ENCODE results near the gene TCAF1.

TCAF1 gene

GRCh38 chr7:143909863-143910262, 7.9 kb upstream of the TCAF1 start:
- Histone ChIP-seq H3K9ac (ENCODE audit: insufficient read length) (no peak overlapping the region), H3K4me3 (no peak overlapping the region), H3K27ac (no peak overlapping the region), H3K9me3 (ENCODE audit: low read depth, low read length) (no peaks in the 10 kb centered on the region), H3K36me3 (ENCODE audit: insufficient read depth, low read length) (no peaks in the 10 kb centered on the region)
- TF ChIP-seq POLR2AphosphoS5 (IDR thresholded peaks at IDR 0.05; ENCODE audit: borderline replicate concordance, low read depth, low read length) = no peak
- TF ChIP-seq FOXP2 (optimal IDR thresholded peaks at IDR 0.05; ENCODE audit: control extremely low read depth, extremely low read length, insufficient read depth) = no peak
- TF ChIP-seq EZH2 (IDR thresholded peaks at IDR 0.05) = no peak
- no peak for DNase-seq (ENCODE audit: low read depth, low spot score)

- H3K27ac ChIP-seq = no peak overlapping the region
- no peaks in the 10 kb centered on the region for H3K36me3 ChIP-seq (ENCODE audit: insufficient read depth, low read length)
- H3K9ac ChIP-seq (ENCODE audit: insufficient read length) = no peak overlapping the region
- H3K9me3 ChIP-seq (ENCODE audit: low read depth, low read length) = no peaks in the 10 kb centered on the region
- DNase-seq (ENCODE audit: low read depth, low spot score) = no peak
- no peak for TF ChIP-seq FOXP2 (optimal IDR thresholded peaks at IDR 0.05; ENCODE audit: control extremely low read depth, extremely low read length, insufficient read depth)
- TF ChIP-seq POLR2AphosphoS5 (IDR thresholded peaks at IDR 0.05; ENCODE audit: borderline replicate concordance, low read depth, low read length) = no peak
- TF ChIP-seq EZH2 (IDR thresholded peaks at IDR 0.05) = no peak
- no peak overlapping the region for H3K4me3 ChIP-seq
Measured at GRCh38 chr7:143908120-143908519, 6.1 kb upstream of the TCAF1 start.

- DNase-seq (ENCODE audit: low read depth, low spot score) = no peak
- no peak overlapping the region for H3K27ac ChIP-seq
- no peaks in the 10 kb centered on the region for H3K36me3 ChIP-seq (ENCODE audit: insufficient read depth, low read length)
- H3K9me3 ChIP-seq (ENCODE audit: low read depth, low read length) = no peaks in the 10 kb centered on the region
- no peak overlapping the region for H3K9ac ChIP-seq (ENCODE audit: insufficient read length)
- TF ChIP-seq EZH2 (IDR thresholded peaks at IDR 0.05) = no peak
- TF ChIP-seq FOXP2 (optimal IDR thresholded peaks at IDR 0.05; ENCODE audit: control extremely low read depth, extremely low read length, insufficient read depth) = no peak
- TF ChIP-seq POLR2AphosphoS5 (IDR thresholded peaks at IDR 0.05; ENCODE audit: borderline replicate concordance, low read depth, low read length) = no peak
- no peak overlapping the region for H3K4me3 ChIP-seq
Measured at GRCh38 chr7:143906895-143907294, 4.9 kb upstream of the TCAF1 start.

GRCh38 chr7:143906151-143906550, 4.2 kb upstream of the TCAF1 start:
- Histone ChIP-seq H3K9ac (ENCODE audit: insufficient read length) (no peak overlapping the region), H3K4me3 (no peak overlapping the region), H3K27ac (no peak overlapping the region), H3K36me3 (ENCODE audit: insufficient read depth, low read length) (no peaks in the 10 kb centered on the region), H3K9me3 (ENCODE audit: low read depth, low read length) (no peaks in the 10 kb centered on the region)
- no peak for DNase-seq (ENCODE audit: low read depth, low spot score)
- TF ChIP-seq FOXP2 (optimal IDR thresholded peaks at IDR 0.05; ENCODE audit: control extremely low read depth, extremely low read length, insufficient read depth) (no peak), POLR2AphosphoS5 (IDR thresholded peaks at IDR 0.05; ENCODE audit: borderline replicate concordance, low read depth, low read length) (no peak), EZH2 (IDR thresholded peaks at IDR 0.05) (no peak)

GRCh38 chr7:143905509-143905908, 3.5 kb upstream of the TCAF1 start:
- H3K27ac ChIP-seq = no peak overlapping the region

GRCh38 chr7:143902332-143902899, 440 bp upstream of the TCAF1 start:
- Histone ChIP-seq H3K9ac (ENCODE audit: insufficient read length) (peak overlapping the region; percentile 83), H3K36me3 (ENCODE audit: insufficient read depth, low read length) (peaks cover 9% of the 10 kb centered on the region), H3K4me3 (peak overlapping the region; percentile 88), H3K9me3 (ENCODE audit: low read depth, low read length) (no peaks in the 10 kb centered on the region), H3K27ac (peak overlapping the region; percentile 69; the same call in 1 of the 2 replicates)
- no peak for DNase-seq (ENCODE audit: low read depth, low spot score)
- TF ChIP-seq FOXP2 (optimal IDR thresholded peaks at IDR 0.05; ENCODE audit: control extremely low read depth, extremely low read length, insufficient read depth) = no peak

More at GRCh38 chr7:143905509-143905908, 3.5 kb upstream of the TCAF1 start:
- no peak for DNase-seq (ENCODE audit: low read depth, low spot score)
- Histone ChIP-seq H3K9ac (ENCODE audit: insufficient read length) (no peak overlapping the region), H3K4me3 (no peak overlapping the region), H3K9me3 (ENCODE audit: low read depth, low read length) (no peaks in the 10 kb centered on the region), H3K36me3 (ENCODE audit: insufficient read depth, low read length) (no peaks in the 10 kb centered on the region)
- TF ChIP-seq FOXP2 (optimal IDR thresholded peaks at IDR 0.05; ENCODE audit: control extremely low read depth, extremely low read length, insufficient read depth) (no peak), EZH2 (IDR thresholded peaks at IDR 0.05) (no peak), POLR2AphosphoS5 (IDR thresholded peaks at IDR 0.05; ENCODE audit: borderline replicate concordance, low read depth, low read length) (no peak)

GRCh38 chr7:143901332-143901667, 676 bp downstream of the TCAF1 start:
- DNase-seq (ENCODE audit: low read depth, low spot score) = no peak
- Histone ChIP-seq H3K9ac (ENCODE audit: insufficient read length) (peak overlapping the region; percentile 83), H3K9me3 (ENCODE audit: low read depth, low read length) (no peaks in the 10 kb centered on the region), H3K36me3 (ENCODE audit: insufficient read depth, low read length) (peaks cover 9% of the 10 kb centered on the region), H3K27ac (no peak overlapping the region; the same call in 1 of the 2 replicates), H3K4me3 (peak overlapping the region; percentile 88)
- TF ChIP-seq FOXP2 (optimal IDR thresholded peaks at IDR 0.05; ENCODE audit: control extremely low read depth, extremely low read length, insufficient read depth) = no peak
- no peak for TF ChIP-seq EZH2 (IDR thresholded peaks at IDR 0.05)
- TF ChIP-seq POLR2AphosphoS5 (IDR thresholded peaks at IDR 0.05; ENCODE audit: borderline replicate concordance, low read depth, low read length) = no peak

- TF ChIP-seq EZH2 (IDR thresholded peaks at IDR 0.05) (no peak), POLR2AphosphoS5 (IDR thresholded peaks at IDR 0.05; ENCODE audit: borderline replicate concordance, low read depth, low read length) (no peak), FOXP2 (optimal IDR thresholded peaks at IDR 0.05; ENCODE audit: control extremely low read depth, extremely low read length, insufficient read depth) (no peak)
- Histone ChIP-seq H3K27ac (no peak overlapping the region), H3K9me3 (ENCODE audit: low read depth, low read length) (no peaks in the 10 kb centered on the region), H3K4me3 (peak overlapping the region; percentile 88), H3K36me3 (ENCODE audit: insufficient read depth, low read length) (peaks cover 13% of the 10 kb centered on the region), H3K9ac (ENCODE audit: insufficient read length) (peak overlapping the region; percentile 83)
- DNase-seq (ENCODE audit: low read depth, low spot score) = no peak
Measured at GRCh38 chr7:143900230-143900766, 1.7 kb downstream of the TCAF1 start.

- H3K4me3 ChIP-seq = no peak overlapping the region
- H3K27ac ChIP-seq = no peak overlapping the region
- no peak overlapping the region for H3K9ac ChIP-seq (ENCODE audit: insufficient read length)
- H3K9me3 ChIP-seq (ENCODE audit: low read depth, low read length) = no peaks in the 10 kb centered on the region
- no peak for TF ChIP-seq FOXP2 (optimal IDR thresholded peaks at IDR 0.05; ENCODE audit: control extremely low read depth, extremely low read length, insufficient read depth)
- peaks cover 20% of the 10 kb centered on the region for H3K36me3 ChIP-seq (ENCODE audit: insufficient read depth, low read length)
- DNase-seq (ENCODE audit: low read depth, low spot score) = no peak
Measured at GRCh38 chr7:143898810-143899209, 3.2 kb downstream of the TCAF1 start.
